ENCODE measurements around the gene EPS15. TPM values are rescaled to one million over a fixed set of nuclear protein-coding genes. Genes with fewer than 3 reads are reported as not detected.

The EPS15 gene
- total and polyA plus RNA-seq, 10 donors: 24.2 to 142 (median 126) TPM

GRCh38 chr1:51491166-51491981 lies 27.7 kb downstream of the EPS15 start:
- H3K4me1 ChIP-seq: peaks cover 19 to 100% (median 79%) of the 10 kb centered on the region in 6 donors
- no peaks in the 10 kb centered on the region for H3K9me3 ChIP-seq
- WGBS, 5 donors: 29 to 51% (median 42%) methylated on average over 4 of the region's 4 CpGs
- H3K4me3 ChIP-seq: peak overlapping the region in 2 of 8 donors; percentile 11 to 36
- peaks cover 0 to 4% (median 0%) of the 10 kb centered on the region in 6 donors for H3K36me3 ChIP-seq
- no peaks in the 10 kb centered on the region for H3K27me3 ChIP-seq (replicated peaks in 1 of 7)
- peak overlapping the region; percentile 23 to 76 (median 64) for H3K27ac ChIP-seq
- DNase-seq: no peak
- intact Hi-C loops (cut with DNase I; ENCODE audit: low total_unique reads): no loop called here
- TF ChIP-seq, protein P1, sequence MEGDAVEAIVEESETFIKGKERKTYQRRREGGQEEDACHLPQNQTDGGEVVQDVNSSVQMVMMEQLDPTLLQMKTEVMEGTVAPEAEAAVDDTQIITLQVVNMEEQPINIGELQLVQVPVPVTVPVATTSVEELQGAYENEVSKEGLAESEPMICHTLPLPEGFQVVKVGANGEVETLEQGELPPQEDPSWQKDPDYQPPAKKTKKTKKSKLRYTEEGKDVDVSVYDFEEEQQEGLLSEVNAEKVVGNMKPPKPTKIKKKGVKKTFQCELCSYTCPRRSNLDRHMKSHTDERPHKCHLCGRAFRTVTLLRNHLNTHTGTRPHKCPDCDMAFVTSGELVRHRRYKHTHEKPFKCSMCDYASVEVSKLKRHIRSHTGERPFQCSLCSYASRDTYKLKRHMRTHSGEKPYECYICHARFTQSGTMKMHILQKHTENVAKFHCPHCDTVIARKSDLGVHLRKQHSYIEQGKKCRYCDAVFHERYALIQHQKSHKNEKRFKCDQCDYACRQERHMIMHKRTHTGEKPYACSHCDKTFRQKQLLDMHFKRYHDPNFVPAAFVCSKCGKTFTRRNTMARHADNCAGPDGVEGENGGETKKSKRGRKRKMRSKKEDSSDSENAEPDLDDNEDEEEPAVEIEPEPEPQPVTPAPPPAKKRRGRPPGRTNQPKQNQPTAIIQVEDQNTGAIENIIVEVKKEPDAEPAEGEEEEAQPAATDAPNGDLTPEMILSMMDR (IDR thresholded peaks at IDR 0.05 in 8 of 11, conservative IDR thresholded peaks at IDR 0.05 in 3 of 11): no peak
- TF ChIP-seq POLR2A (IDR thresholded peaks at IDR 0.05): no peak
- no peak for TF ChIP-seq POLR2AphosphoS5 (IDR thresholded peaks at IDR 0.05)

DNA sequence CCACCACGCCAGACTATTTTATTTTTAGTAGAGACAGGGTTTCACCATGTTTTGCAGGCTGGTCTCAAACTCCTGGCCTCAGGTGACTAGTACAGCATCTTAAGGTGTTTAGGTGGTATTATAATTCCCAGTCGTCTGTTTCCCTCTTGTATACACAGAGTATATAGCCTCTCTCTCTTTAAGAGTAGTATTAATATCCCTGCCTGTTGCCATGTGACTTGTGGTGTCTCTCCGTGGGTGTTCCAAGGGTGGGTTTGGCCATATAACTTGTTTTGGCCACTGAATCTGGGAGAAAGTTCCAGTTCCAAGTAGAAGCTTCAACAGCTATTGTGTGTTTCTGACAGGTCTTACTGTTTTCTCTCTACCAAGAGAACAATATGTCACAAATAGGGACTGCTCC lies 29.6 kb downstream of the EPS15 start:
- WGBS, 5 donors: 81 to 92% (median 88%) methylated on average over 3 of the region's 3 CpGs
- no peaks in the 10 kb centered on the region for H3K27me3 ChIP-seq (replicated peaks in 1 of 7)
- peaks cover 19 to 87% (median 64%) of the 10 kb centered on the region in 6 donors for H3K4me1 ChIP-seq
- TF ChIP-seq POLR2A (IDR thresholded peaks at IDR 0.05) (no peak), POLR2AphosphoS5 (IDR thresholded peaks at IDR 0.05) (no peak)
- TF ChIP-seq, protein P1 (IDR thresholded peaks at IDR 0.05 in 8 of 11, conservative IDR thresholded peaks at IDR 0.05 in 3 of 11): no peak
- H3K36me3 ChIP-seq: peaks cover 0 to 5% (median 0%) of the 10 kb centered on the region in 6 donors
- H3K27ac ChIP-seq: peak overlapping the region in 2 of 8 donors; percentile 71 to 76
- intact Hi-C loops (cut with DNase I; ENCODE audit: low total_unique reads): no loop called here
- DNase-seq: no peak
- H3K9me3 ChIP-seq: no peaks in the 10 kb centered on the region
- H3K4me3 ChIP-seq: no peak overlapping the region

DNA sequence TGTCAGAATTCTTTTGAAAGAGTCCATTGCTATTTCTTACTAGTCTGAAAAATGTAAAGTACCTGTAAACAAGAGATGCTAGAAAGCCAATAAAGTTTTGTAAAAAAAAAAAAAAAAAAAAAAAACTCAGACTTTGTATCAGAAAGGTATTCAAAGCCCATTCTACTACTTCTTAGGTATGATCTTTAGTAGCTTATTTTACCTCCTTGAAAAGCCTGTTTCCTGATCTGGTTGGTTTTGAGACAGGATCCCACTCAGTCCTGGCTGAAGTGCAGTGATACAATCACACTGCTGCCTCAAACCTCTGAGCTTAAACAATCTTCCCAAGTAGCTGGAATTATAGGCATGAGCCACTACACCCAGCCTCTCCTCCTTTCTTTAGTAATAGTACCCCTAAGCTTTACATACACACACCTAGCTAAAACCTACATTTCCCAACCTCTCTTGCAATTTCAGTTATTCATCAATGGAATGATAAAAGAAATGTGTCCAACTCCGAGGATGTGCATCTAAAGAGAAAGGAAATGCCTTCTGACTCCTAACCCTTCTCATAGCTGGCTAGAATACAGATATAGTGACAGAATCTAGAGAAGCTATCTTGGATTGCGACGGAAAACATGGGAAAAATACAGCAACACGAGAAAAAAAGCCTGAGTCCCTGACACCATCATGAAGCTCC lies 30.6 kb downstream of the EPS15 start:
- H3K4me1 ChIP-seq: peaks cover 19 to 85% (median 55%) of the 10 kb centered on the region in 6 donors
- intact Hi-C loops (cut with DNase I; ENCODE audit: low total_unique reads): no loop called here
- H3K27ac ChIP-seq: peak overlapping the region in 6 of 8 donors; percentile 27 to 62 (median 47)
- peaks cover 0 to 5% (median 0%) of the 10 kb centered on the region in 6 donors for H3K36me3 ChIP-seq
- H3K27me3 ChIP-seq (replicated peaks in 1 of 7): no peaks in the 10 kb centered on the region
- H3K9me3 ChIP-seq: no peaks in the 10 kb centered on the region
- TF ChIP-seq, protein P1 (IDR thresholded peaks at IDR 0.05 in 8 of 11, conservative IDR thresholded peaks at IDR 0.05 in 3 of 11): no peak
- no peak for TF ChIP-seq POLR2AphosphoS5 (IDR thresholded peaks at IDR 0.05)
- no peak for TF ChIP-seq POLR2A (IDR thresholded peaks at IDR 0.05)
- H3K4me3 ChIP-seq: no peak overlapping the region
- 50 to 78% (median 62%) methylated on average over 4 of the region's 4 CpGs for WGBS, 5 donors
- DNase-seq: no peak

GRCh38 chr1:51487628-51488027 lies 31.4 kb downstream of the EPS15 start:
- no peaks in the 10 kb centered on the region for H3K27me3 ChIP-seq (replicated peaks in 1 of 7)
- H3K36me3 ChIP-seq: peaks cover 0 to 5% (median 0%) of the 10 kb centered on the region in 6 donors
- DNase-seq: no peak
- WGBS, 5 donors: 95 to 96% (median 95%) methylated on average over 1 of the region's 1 CpG
- H3K27ac ChIP-seq: no peak overlapping the region
- intact Hi-C loops (cut with DNase I; ENCODE audit: low total_unique reads): no loop called here
- no peak overlapping the region for H3K4me3 ChIP-seq
- peaks cover 19 to 84% (median 54%) of the 10 kb centered on the region in 6 donors for H3K4me1 ChIP-seq
- TF ChIP-seq POLR2A (IDR thresholded peaks at IDR 0.05) (no peak), POLR2AphosphoS5 (IDR thresholded peaks at IDR 0.05) (no peak)
- TF ChIP-seq, protein P1 (IDR thresholded peaks at IDR 0.05 in 8 of 11, conservative IDR thresholded peaks at IDR 0.05 in 3 of 11): no peak
- no peaks in the 10 kb centered on the region for H3K9me3 ChIP-seq

Measured in spleen (tissue), 11 donors.